ENCODE measurements around the gene NPAS2.

Gene NPAS2

GRCh38 chr2:100887713-100888495 lies 68.0 kb downstream of the NPAS2 start:
- DNase-seq: no peak

- DNase-seq: no peak
These were observed 68.7 kb downstream of the NPAS2 start for GRCh38 chr2:100888601-100889000.

- DNase-seq: no peak
These were observed 69.3 kb downstream of the NPAS2 start for GRCh38 chr2:100889286-100889685.

GRCh38 chr2:100891906-100892642 lies 72.1 kb downstream of the NPAS2 start:
- no peak for DNase-seq

GRCh38 chr2:100893392-100894104 lies 73.6 kb downstream of the NPAS2 start:
- DNase-seq: no peak

GRCh38 chr2:100894105-100894795 lies 74.3 kb downstream of the NPAS2 start:
- no peak for DNase-seq

- DNase-seq: no peak
These were observed 74.8 kb downstream of the NPAS2 start for GRCh38 chr2:100894796-100895156.

GRCh38 chr2:100895402-100895801 lies 75.5 kb downstream of the NPAS2 start:
- DNase-seq: no peak

GRCh38 chr2:100895934-100896685 lies 76.2 kb downstream of the NPAS2 start:
- DNase-seq: no peak

GRCh38 chr2:100898035-100898665 lies 78.2 kb downstream of the NPAS2 start:
- DNase-seq: no peak

GRCh38 chr2:100900156-100900795 lies 80.3 kb downstream of the NPAS2 start:
- no peak for DNase-seq

- DNase-seq: no peak
These were observed 83.0 kb downstream of the NPAS2 start for GRCh38 chr2:100902817-100903405.

GRCh38 chr2:100903534-100904258 lies 83.8 kb downstream of the NPAS2 start:
- no peak for DNase-seq

GRCh38 chr2:100905132-100905805 lies 85.3 kb downstream of the NPAS2 start:
- DNase-seq: no peak

GRCh38 chr2:100906131-100906530 lies 86.2 kb downstream of the NPAS2 start:
- DNase-seq: no peak

- DNase-seq: no peak
These were observed 86.7 kb downstream of the NPAS2 start for GRCh38 chr2:100906679-100907078.

- no peak for DNase-seq
These were observed 87.9 kb downstream of the NPAS2 start for GRCh38 chr2:100907832-100908231.

- DNase-seq: no peak
These were observed 89.7 kb downstream of the NPAS2 start for GRCh38 chr2:100909534-100910081.

- DNase-seq: no peak
These were observed 90.2 kb downstream of the NPAS2 start for GRCh38 chr2:100910111-100910510.

Measured in NCI-H1436 treated with DMSO at 0.1 percent for 48 hours (cell line).